Calu3 (cell line): Measurements from ENCODE around the gene KIRREL3. TPM values are rescaled to one million over a fixed set of nuclear protein-coding genes. Genes with fewer than 3 reads are reported as not detected.

Experiments
- BruUV-seq: library from RNA; stranded (reverse); fragments of 400-500 nt; replicated peaks from 2 replicates; lab custom pipeline; 2021; lab: Mats Ljungman, UMichigan
- CTCF ChIA-PET: fragments of 300-600 bp; sonication (Branson Sonifier 250); formaldehyde crosslinking; loops from one replicate; lab custom pipeline; 2022; ENCODE audit warnings: antibody characterized with exemption; lab: Charles Lee
- DNase-seq: peaks from one replicate; pipeline ENCODE4 v3.0.0; 2022
- H3K27ac Mint-ChIP-seq: one replicate; pipeline ENCODE4 v1.8.0; 2022; ENCODE audit warnings: mixed read lengths; ENCODE audit not compliant: unreplicated experiment
- H3K27me3 Mint-ChIP-seq: one replicate; pipeline ENCODE4 v1.8.0; 2022; ENCODE audit warnings: mixed read lengths; ENCODE audit not compliant: unreplicated experiment
- H3K36me3 Mint-ChIP-seq: one replicate; pipeline ENCODE4 v1.8.0; 2022; ENCODE audit warnings: mild to moderate bottlenecking, moderate library complexity, mixed read lengths; ENCODE audit not compliant: insufficient read depth, unreplicated experiment
- H3K4me1 Mint-ChIP-seq: one replicate; pipeline ENCODE4 v1.8.0; 2022; ENCODE audit warnings: mild to moderate bottlenecking, low read depth, mixed read lengths; ENCODE audit not compliant: unreplicated experiment
- H3K4me3 Mint-ChIP-seq: one replicate; pipeline ENCODE4 v1.8.0; 2022; ENCODE audit warnings: mild to moderate bottlenecking, low read depth, moderate library complexity, mixed read lengths; ENCODE audit not compliant: unreplicated experiment
- H3K9me3 Mint-ChIP-seq: one replicate; pipeline ENCODE4 v1.8.0; 2022; ENCODE audit warnings: low read depth, mixed read lengths; ENCODE audit not compliant: unreplicated experiment
- intact Hi-C: fragments of 100-400 bp; cut with micrococcal nuclease; formaldehyde crosslinking; loops from one replicate; pipeline ENCODE4 v1.10.0; 2022; ENCODE audit not compliant: unreplicated experiment
- total RNA-seq: library from RNA; stranded (reverse); gene quantifications from 2 replicates; pipeline ENCODE4 v1.2.3, GENCODE V29; 2022
- TF ChIP-seq, protein P1 (sequence below): fragments of 200-600 bp; IDR thresholded peaks from one replicate; pipeline ENCODE4 v1.8.0; 2022; ENCODE audit warnings: antibody characterized with exemption; ENCODE audit not compliant: unreplicated experiment

Gene KIRREL3
- total RNA-seq, 1 experiment from 2014 or later: 0.26 TPM

DNA sequence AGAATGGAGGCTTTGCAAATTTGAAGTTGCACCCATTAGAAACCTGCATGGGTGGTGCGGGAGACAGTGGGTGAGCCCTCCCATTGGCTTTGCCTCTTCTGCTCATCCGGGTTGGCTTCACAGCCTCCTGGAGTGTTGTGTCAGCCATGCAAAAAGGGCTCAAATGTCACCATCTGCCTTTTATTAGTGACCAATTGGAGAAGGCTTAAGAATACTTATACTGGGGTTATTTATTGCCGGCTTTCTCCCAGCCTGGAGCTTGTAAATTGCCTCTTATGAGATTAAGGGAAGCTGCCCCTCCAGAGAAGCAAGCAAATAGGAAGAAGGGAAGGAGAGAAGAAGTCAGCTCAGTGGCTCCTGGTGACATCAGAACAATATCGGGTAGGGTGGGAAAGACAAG, 462.5 kb downstream of the KIRREL3 start:
- Mint-ChIP-seq H3K9me3 (no peaks in the 10 kb centered on the region), H3K27ac (no peak overlapping the region), H3K27me3 (peaks cover 84% of the 10 kb centered on the region), H3K36me3 (no peaks in the 10 kb centered on the region), H3K4me1 (no peaks in the 10 kb centered on the region), H3K4me3 (no peak overlapping the region)
- intact Hi-C loops: no loop called here
- no peak for DNase-seq
- CTCF ChIA-PET: no interaction called here
- BruUV-seq: no TSS peak
- TF ChIP-seq, protein P1, sequence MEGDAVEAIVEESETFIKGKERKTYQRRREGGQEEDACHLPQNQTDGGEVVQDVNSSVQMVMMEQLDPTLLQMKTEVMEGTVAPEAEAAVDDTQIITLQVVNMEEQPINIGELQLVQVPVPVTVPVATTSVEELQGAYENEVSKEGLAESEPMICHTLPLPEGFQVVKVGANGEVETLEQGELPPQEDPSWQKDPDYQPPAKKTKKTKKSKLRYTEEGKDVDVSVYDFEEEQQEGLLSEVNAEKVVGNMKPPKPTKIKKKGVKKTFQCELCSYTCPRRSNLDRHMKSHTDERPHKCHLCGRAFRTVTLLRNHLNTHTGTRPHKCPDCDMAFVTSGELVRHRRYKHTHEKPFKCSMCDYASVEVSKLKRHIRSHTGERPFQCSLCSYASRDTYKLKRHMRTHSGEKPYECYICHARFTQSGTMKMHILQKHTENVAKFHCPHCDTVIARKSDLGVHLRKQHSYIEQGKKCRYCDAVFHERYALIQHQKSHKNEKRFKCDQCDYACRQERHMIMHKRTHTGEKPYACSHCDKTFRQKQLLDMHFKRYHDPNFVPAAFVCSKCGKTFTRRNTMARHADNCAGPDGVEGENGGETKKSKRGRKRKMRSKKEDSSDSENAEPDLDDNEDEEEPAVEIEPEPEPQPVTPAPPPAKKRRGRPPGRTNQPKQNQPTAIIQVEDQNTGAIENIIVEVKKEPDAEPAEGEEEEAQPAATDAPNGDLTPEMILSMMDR: no peak

DNA sequence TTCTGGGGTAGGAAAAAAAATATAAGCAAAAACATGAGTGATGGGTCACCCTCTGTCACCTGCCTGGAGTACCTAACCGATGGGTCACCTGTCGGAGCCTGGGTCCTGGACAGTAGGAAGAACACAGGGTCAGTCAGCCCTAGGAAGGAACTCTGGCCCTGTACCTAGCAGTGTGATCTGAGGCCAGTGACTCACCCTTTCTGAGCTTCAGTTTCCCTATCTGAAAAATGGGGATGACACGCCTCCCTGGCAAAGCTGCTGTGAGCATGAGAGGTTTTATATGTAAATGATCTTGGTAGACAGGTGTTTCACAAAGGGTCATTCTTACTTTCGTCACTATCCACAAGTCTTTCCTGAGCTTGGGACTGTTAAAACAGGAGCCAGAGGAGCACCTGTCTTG, 463.1 kb downstream of the KIRREL3 start:
- Mint-ChIP-seq H3K4me1 (no peaks in the 10 kb centered on the region), H3K27me3 (peaks cover 78% of the 10 kb centered on the region), H3K4me3 (no peak overlapping the region), H3K27ac (no peak overlapping the region), H3K9me3 (no peaks in the 10 kb centered on the region), H3K36me3 (no peaks in the 10 kb centered on the region)
- CTCF ChIA-PET: no interaction called here
- intact Hi-C loops: no loop called here
- TF ChIP-seq, protein P1: no peak
- BruUV-seq: no TSS peak
- no peak for DNase-seq

DNA sequence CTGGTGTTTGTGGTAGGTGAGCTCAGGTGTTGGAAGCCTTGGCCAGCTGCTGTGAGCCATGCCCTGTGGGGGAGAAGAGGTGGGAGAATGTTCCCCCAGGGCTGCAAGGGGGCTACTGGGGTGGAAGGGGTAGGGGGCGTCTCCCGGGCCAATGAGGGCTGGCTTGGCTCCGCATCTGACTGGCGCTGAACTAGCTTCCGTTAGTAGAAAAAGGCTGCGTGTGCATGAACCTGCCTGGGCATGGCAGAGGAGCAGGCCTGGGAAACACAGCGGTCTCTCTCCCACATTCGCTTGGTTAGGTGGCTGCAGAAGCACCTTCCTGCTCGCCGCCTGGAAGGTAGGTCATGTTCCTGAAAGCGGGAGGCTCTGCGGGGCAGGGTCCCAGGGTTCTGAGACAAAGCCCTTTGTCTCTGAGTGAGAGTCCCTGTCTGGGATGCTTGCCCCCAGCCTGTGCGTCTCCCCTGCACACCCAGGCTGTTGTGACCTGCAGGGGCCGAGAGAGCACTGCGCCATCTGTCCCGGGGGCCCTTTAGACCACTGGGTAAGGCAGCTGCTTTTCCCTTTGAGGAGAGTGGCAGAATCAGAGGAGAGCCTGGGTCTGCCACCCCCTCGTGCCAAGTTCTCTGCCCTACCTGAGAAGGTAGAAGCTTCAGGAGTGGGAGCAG, 466.3 kb downstream of the KIRREL3 start:
- H3K27me3 Mint-ChIP-seq: peaks cover 68% of the 10 kb centered on the region
- BruUV-seq: no TSS peak
- H3K4me1 Mint-ChIP-seq: no peaks in the 10 kb centered on the region

DNA sequence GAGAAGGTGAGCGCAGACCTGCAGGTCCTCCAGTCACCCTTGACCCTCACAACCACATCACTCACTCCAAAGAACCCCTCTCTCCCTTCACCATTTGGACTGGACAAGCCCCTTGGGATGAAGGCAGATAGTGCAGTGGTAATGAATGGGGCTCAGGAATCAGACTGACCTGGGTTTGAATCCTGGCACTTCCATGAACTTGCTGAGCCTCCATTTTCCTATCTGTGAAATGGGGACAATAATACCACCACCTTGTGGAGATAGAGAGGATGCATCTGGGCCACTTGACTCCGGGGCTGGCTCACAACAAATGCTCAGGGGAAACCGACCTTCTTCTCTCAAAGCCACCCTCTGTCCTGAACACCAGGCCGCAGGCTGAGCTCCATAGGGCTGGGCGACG, 467.0 kb downstream of the KIRREL3 start:
- CTCF ChIA-PET: no interaction called here
- TF ChIP-seq, protein P1: no peak
- BruUV-seq: no TSS peak
- DNase-seq: no peak
- Mint-ChIP-seq H3K9me3 (no peaks in the 10 kb centered on the region), H3K27ac (no peak overlapping the region), H3K4me3 (no peak overlapping the region), H3K27me3 (peaks cover 68% of the 10 kb centered on the region), H3K4me1 (no peaks in the 10 kb centered on the region), H3K36me3 (no peaks in the 10 kb centered on the region)
- intact Hi-C loops: no loop called here

More for the DNA sequence above, 466.3 kb downstream of the KIRREL3 start:
- Mint-ChIP-seq H3K9me3 (no peaks in the 10 kb centered on the region), H3K4me3 (no peak overlapping the region), H3K36me3 (no peaks in the 10 kb centered on the region), H3K27ac (no peak overlapping the region)
- CTCF ChIA-PET: no interaction called here
- TF ChIP-seq, protein P1: no peak
- intact Hi-C loops: no loop called here
- DNase-seq: no peak
